Fibroblast of the conjunctiva (primary cell): ENCODE measurements around the gene RASA1.
A peak's percentile ranks its signal among the peaks of the same experiment; 100 is the strongest.

ENCODE experiments used
- DNase-seq: peaks from one replicate; pipeline ENCODE4 v3.0.0-alpha.2; 2010; ENCODE audit warnings: low read depth

RASA1 gene

DNA sequence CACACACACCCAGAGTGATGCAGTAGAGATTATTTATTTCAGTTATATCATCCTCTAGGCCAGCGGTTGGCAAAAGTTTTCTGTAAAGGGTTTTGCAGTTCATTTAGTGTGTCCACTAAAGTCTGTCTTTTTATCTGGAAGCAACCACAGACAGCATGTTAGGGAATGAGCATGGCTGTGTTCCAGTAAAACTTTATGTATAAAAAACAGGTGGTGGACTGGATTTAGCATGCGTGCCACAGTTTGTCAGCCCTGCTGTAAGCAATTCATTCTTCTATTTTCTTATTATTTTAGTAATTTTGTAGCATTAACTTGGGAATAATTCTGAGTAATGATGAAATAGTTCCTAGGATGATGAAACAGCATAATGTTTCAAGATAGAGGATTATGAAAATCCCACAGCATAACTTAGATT lies 93.4 kb downstream of the RASA1 start:
- peak; percentile 73 for DNase-seq

DNA sequence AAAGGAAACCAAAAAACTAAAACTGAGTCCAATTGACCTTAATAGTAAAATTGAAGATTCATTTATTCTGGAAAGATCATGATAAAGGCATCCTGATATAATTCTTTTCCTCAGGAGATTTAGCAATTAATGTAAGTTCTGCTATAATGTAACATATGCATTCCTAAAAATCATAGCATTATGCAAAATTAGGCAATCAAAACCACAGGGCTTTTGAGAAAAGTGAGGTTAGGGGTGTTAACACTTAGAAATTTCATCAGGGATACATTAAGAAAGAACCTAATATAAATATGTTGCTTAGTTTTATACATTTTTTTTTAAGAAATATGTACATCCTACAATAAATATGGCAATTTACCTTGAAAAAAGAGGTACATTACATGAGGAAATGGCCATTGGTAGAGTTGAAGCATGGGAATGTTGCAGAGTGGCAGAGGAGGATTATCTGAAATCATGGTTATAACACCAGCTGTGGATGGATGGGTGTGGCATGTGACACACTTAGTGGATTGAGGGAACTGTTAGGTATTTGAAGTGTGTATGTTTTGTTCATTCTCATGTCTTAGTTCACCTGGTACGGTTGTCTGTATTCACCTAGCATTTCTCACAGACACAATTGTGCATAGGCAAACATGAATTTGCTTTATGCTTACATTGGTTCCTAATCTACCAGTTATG lies 94.0 kb downstream of the RASA1 start:
- DNase-seq = no peak

DNA sequence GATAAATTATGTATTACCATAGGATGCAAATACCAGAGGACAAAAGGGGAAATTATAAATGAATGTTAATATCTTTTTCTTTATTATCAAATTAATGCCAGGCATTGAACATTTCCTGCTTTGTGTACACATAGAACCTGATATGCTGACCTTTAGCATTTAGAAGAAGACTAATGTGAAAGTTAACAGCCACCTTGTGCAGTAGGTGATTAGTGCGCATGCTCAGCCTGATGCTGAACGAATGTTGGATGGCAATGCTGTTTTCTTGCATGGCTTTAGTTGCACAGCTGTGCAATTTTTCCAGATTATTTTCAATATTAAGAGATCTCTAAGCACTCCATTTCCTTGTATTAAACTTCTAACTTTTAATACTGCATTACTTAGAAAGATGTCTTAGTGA lies 99.6 kb downstream of the RASA1 start:
- DNase-seq = no peak

DNA sequence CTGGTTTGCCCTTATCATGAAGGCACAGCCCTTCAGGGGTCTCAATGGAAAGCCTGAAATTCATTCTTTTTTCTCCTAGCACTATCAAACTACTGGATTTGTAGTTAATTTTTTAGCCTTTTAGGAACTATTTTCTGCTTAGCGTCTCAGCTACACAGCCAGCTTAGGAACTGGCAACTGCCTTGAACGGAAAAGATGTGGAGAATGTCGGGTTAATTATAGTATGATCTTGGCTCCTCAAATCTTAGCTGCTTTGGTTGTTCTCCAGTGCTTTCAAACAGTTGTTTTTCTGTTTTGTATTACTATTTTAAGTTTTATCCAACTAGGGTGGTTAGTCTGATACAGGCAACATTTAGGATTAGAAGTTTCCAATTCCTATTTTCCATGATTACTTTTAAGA lies 100.9 kb downstream of the RASA1 start:
- no peak for DNase-seq

DNA sequence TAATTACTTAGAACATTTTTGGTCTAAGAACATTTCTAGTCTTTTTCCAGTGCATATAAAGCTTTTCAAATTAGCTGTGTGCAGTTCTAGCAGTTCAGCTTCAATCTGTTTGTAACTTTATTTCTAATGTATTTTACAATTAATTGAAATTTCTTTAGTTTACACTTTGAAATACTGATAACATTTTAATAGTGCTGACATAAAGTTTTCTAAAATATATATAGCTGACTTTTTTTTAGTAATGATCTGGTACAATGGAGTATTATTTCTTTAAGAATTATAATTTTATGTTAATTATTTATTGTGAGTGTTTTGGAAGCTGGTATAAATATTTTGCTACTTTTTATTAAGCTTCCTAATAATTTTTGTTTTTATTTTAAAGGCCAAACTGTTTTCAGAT lies 101.7 kb downstream of the RASA1 start:
- DNase-seq = no peak

DNA sequence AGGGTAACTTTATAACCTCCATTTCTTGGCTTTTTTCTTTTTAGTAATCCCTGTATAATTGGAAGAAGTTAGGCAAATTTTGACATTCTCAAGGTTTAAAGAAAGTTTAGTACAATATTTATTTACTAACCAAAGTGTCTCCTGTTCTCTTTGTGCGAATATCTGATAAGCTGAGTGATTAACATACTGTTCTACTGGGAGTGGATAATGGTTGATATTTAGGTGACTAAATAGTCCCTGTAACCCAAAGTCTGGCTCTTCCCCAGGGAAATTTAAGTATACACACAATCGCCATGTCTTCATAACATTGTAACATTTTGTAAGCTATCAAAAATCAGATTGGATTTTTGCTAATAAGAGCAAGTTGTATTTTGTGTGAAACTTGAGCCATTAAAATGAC lies 105.0 kb downstream of the RASA1 start:
- no peak for DNase-seq

DNA sequence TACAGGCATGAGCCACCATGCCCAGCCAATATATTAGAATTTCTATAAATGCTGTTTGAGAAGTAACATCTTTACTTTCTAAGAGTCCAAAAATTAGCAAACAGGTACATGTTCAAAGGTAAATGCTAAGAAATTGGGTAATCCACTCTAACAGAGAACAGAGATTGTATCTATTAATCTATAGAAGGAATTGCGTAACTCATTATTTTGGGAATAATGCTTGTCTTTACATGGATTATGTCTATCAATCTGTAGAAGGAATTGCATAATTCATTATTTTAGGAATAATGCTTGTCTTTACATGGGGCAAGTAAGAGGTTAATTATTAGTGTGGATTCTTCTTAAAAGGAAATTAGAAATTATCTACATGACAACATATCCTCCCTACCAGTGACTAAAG lies 114.5 kb downstream of the RASA1 start:
- no peak for DNase-seq

DNA sequence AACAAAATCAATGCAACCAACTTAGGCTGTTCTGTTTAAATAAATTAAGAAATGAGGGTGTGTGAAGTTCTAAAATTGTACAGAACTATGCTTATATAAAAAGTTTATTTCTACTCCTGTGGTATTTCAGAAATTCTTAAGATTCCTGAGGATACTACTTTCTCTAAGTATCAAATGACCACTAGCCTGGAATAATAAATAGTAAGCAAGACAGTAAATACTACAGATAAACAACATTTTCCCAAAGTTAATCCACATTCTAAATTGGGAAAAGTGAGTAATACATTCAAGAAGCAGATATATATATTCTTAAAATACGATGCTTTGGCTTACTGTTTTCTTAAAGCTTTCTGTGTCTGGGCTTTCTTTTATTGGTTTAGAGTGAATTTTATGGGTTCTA lies 115.5 kb downstream of the RASA1 start:
- no peak for DNase-seq

DNA sequence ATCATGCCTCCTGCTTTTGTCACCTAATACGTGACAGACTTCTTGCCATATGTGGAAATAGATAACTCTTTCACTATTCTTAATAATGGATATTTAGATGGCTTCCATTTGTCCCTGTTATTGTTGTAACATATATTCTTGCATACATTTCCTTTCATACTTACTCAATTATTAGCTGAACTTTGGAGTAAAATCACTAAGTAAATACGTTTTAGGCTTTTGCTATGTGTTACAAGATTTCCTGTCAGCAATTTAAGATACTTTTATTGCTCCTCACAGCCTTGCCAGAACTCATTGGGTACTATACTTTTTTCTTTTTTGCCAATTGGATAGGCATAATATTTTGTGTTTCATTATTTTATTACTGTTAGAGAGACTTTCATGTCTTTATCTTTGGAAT lies 118.1 kb downstream of the RASA1 start:
- DNase-seq = no peak

DNA sequence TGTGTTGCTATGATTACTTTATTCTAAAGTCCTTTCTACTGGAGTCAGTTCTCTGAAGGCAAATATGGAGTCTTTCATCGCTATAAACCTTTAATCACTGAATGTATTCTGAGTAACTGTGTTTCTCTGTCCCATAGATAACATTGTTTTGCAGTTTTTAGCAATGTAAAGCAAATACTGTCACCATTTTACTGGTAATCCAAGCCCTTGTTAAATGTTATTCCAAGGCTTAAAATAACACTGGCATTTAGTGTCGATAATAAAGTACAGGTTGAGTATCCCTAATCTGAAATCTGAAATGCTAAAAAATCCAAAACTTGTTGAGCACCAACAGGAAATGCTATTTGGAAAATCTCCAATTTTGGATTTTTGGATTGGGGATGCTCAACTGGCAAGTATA lies 120.4 kb downstream of the RASA1 start:
- no peak for DNase-seq

DNA sequence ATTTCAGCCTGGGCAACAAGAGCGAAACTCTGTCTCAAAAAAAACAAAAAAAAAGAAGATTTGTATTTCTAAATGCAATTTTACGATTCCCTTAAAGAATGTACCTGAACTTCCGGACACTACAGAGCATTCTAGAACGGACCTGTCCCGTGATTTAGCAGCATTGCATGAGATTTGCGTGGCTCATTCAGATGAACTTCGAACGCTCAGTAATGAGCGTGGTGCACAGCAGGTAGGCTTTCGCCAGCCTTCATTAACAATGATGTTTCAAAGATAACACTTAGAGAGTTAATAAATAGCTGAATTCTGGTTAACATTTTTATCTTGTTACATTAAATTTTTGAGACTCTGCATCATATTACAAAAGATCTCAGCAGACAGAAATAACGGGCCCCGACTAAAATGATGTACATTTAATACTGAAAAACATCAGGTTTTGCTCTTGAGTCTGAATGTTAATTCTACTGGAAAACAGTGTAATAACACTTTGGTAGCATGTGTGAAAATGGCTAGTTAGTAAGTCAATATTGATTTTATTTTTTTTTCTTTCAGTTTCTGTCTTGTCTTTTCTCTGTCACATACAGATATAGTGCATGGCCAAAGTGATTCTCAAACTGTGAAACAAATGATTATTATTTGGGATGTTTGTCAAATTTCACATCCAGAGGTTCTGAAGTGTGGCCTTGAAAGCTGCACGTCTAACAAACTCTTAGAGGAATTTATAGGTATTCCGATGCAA lies 121.8 kb downstream of the RASA1 start:
- DNase-seq = no peak

DNA sequence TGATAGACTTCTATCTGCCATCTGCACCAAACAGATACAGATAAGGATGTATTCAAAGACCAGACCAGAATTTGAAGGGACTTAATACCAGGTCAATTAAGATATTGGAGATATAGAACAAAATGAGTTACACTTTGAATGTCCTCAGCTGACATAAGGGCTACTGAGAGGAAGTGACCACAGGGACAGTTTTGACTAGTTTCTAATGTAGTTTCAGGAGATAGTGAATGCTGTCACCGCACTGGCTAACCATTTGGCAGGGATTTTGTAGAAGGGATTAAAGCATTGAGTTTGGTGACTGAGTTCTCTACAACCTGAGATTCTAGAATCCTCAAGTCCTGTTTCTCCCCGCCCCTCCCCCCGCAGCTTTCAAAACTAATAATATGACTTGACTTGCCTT lies 122.4 kb downstream of the RASA1 start:
- no peak for DNase-seq

DNA sequence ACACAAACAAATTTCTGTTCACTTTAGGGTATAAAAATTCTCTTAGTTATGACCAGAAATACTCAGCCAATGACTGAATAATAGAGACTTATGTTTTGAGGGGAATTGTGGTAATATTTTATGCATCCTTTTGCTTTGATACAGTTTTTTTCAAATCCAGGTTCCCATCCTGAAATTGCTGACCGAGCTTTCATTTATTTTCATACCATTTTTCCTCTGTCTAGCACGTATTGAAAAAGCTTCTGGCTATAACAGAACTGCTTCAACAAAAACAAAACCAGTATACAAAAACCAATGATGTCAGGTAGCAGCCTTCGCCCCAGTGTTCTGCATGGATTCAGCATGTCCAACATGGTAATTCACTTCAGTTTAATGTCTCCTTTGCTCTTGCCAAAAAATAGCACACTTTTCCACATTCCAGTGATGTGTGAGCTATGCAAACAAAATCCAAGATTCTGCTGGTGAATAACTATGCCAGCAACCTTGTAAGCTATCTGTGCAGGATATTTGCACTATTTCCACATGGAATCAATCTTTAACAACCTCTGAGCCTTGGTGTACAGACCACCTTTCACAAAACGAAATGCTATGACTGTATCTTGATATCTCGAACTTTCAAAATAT lies 123.0 kb downstream of the RASA1 start:
- DNase-seq = peak; percentile 12

DNA sequence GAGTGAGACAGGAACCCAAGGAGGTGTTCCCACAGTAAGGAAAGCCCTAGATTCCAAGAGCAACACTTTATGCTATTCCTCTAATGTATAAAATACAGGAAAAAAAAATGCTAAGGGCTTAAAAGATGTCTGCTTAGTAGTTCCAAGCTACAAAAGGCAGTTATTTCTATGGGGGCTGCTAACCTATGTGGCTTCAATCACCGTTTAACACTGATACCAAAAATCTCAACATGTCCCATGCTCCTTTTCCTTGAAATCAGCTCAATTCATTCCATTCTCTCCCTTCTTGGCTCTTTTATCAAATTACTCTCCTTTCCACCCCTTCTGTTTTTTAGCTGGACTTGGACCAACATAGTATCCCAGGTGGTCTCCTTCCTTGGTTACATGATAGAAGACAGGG lies 124.5 kb downstream of the RASA1 start:
- DNase-seq = no peak

DNA sequence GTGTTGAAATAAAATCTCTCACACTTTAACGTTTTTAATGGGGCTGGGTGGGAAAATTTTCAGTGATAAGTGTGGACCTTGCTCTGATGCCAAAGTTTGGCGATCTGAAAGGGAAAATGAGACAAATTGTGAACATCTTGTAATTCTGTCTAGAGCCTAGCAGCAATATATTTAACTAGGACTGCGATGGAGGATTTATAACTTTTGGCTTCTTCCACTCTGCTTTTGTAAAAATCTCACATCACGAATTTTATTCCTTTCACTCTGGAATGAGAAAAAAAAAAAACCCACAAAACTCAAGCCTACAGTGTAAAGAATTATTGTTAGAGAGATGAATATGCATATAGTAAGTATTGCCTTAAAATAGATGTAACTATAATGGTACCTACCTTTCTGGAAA lies 125.1 kb downstream of the RASA1 start:
- DNase-seq = no peak

DNA sequence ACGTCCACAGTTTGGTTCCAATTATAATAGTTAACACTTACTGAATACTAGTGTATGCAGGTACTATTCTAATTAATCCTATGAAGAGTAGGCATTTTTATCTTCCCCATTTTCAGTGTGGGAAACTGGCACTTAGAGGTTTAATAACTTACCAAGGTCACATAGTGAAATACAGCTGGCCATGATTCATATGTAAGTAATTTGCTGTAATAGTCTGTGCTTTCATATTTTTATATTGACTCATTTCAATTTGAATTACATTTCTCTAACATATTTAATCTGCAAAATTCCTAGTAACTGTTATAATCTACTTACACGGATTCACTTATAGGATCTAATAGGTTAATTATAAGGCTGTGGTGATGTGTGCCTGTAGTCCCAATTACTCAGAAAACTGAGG lies 125.6 kb downstream of the RASA1 start:
- DNase-seq = peak; percentile 63

DNA sequence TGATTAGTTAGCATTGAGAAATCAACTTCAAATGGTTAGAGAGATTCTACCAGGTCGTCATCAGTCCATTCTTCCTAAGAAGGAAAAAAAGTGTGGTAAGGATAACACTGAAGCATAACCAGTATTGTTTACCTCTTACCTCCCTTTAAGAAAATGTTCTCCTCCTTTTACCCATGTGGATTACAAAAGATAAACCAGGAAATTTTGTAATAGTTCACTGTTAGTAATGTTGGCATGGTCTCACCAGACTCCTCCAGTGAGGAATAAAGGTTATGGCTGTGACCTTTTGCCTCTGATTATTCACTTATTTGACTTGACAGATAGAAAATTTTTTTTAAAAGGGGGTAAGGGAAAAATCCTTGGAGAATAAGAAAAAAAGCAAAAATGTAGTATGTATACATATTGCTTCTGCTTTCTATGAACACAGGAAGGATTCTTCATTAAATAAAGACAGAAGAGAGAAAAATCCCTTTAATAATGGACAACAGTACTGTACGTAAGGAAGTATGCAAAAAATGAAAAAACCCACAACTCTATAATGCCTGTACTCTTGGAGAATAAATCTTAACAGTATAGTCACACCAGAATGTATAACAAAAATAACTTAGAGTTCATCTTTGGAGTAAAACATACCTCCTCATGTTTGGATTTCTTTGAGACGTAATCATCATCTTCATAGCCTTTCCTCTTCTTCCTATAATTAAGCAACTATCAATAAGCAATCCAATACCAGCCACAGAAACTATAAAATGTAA lies 126.9 kb downstream of the RASA1 start:
- peak; percentile 40 for DNase-seq

DNA sequence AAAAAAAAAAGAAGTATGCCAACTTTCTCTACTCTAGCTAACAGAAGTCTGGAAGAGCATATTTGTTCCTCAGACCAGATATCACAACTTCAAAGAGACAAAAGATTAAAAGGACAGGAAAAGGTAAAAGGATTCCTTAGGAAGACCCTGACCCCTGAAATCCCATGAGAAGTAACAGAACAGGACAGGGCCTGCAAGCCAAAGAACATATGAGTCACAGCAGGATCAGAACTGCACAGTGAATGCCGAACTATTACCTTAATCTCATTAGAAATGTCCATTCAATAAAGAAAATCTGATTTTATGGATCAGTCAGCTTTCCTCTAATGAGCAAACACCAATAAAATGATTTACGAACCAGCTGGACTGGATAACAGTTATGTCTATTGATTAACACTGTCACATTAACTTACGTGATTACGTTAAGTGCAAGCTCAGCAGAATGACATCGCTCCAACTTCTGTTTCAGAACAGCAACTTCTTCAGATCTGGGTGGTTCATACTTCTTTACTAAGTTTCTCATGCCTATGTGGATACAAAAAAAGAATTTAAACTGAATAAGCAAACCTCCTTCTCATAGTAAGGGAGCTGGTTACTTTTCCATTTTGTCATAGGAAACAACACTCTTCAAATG lies 131.4 kb downstream of the RASA1 start:
- DNase-seq = no peak

DNA sequence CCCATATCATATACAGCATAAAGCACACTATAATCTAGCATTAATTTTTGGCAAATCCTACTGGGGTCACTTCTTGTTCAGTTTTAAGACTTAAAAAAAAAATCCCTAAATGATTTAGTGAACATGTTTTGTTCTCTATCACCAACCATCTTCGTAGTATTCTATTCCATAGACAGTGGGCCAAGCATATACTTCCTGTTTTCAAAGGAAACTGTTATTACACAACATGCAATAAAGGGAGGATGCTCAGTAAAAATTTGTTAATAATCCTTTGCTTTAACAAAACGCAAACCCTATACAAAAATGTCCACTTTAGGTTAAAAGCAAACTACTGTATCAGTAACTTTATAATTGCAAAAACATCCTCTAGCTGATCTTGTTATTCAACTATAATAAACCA lies 132.0 kb downstream of the RASA1 start:
- DNase-seq = no peak

DNA sequence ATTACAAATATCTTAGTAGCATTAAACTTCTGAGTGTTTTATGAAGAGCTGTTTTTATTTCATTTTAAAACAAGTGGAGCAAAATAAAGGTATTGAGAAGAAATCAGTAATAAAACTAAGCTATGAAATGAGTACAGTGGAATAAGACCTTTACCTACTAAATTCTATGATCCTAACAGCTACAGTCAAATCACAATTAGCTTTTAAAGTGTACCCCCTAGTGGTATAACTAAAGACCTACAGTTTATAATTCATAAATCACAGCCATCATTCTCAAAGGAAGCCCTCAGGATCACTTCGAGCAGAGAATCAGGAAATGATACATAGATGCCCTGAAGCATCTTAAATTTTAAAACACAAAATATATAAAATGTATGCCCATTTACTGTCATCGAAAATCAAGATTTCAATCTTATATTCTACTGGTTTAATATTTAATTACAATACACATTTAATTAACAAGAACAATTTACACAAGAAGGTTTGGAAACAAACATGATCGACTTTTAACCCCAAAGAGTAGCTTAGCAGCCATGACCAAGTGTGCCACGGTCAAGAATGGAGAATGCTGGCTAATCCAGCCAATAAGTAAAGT lies 132.7 kb downstream of the RASA1 start:
- DNase-seq = peak; percentile 23

DNA sequence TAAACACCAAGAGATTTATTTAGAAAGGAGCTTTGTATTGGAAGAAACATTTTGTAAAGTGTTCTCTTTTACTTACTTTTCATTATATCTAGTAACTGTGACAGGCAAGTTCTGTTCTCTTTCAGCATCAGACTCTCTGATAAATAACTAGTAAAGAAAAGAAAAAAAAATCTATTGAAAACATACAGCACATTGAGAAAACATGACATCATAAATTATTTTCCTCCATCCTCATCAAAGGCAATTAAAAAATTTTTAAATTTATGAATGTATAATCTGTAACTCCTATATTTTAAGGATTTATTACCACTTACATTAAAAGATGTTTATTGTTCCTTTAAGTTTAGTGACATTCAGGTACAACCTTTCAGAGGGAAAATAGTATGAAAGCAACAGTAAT lies 133.9 kb downstream of the RASA1 start:
- no peak for DNase-seq

DNA sequence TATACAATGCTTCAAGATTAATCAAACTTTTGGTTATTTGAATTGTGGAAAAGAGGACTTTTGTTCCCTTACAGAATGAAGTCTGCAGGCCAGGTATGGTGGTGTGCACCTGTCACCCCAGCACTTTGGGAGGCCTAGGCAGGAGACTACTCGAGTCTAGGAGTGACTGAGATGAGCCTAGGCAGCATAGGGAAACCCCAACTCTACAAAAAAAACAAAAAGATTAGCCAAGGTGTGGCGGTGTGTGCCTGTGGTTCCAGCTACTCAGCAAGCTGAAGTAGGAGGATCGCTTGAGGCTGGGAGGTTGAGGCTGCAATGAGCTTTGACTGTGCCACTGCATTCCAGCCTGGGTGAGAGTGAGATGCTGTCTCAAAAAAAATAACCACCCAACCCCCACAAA lies 135.7 kb downstream of the RASA1 start:
- DNase-seq = no peak
